ENCODE measurements around the gene PCDH12. TPM values are rescaled to one million over a fixed set of nuclear protein-coding genes. Genes with fewer than 3 reads are reported as not detected.

PCDH12 gene
- total and polyA plus RNA-seq, 2 of the 8 experiments (the other 6 are each of a cell fraction or from before 2014, with no cell fraction given): 0.06 to 0.17 TPM

GRCh38 chr5:141914797-141915196, 43.2 kb downstream of the PCDH12 start:
- peak overlapping the region in 1 of 4 experiments; percentile 64; a peak in 2 of 8 replicates for H3K4me3 ChIP-seq (ENCODE audit: extremely low read depth in 1 of 4, insufficient read depth in 2 of 4, low read depth in 3 of 4, low read length in 4 of 4)

More at GRCh38 chr5:141914797-141915196, 43.2 kb downstream of the PCDH12 start:
- peaks cover 4 to 10% (median 6%) of the 10 kb centered on the region in 4 experiments; a peak in 6 of 7 replicates for H3K4me1 ChIP-seq (replicated peaks in 1 of 4; ENCODE audit: control insufficient read depth in 3 of 4, insufficient read depth in 4 of 4, low read length in 3 of 4)
- no peaks in the 10 kb centered on the region for H3K36me3 ChIP-seq (ENCODE audit: control insufficient read depth in 2 of 4, insufficient read depth in 4 of 4, low read length in 3 of 4)
- H2BK20ac ChIP-seq (ENCODE audit: low read length): no peak overlapping the region
- TF ChIP-seq YY1 (IDR thresholded peaks at IDR 0.05; ENCODE audit: low read depth, low read length) (no peak), KDM1A (IDR thresholded peaks at IDR 0.05; ENCODE audit: borderline replicate concordance, low read length) (0 out of 2 replicates have a peak, but pooled peaks have one; percentile 35)
- H3K18ac ChIP-seq (ENCODE audit: extremely low read depth, low read length): no peak overlapping the region
- H4K20me1 ChIP-seq (replicated peaks in 1 of 2; ENCODE audit: control insufficient read depth in 1 of 2, insufficient read depth in 2 of 2, low read length in 2 of 2): no peaks in the 10 kb centered on the region
- no peak overlapping the region for H3K23ac ChIP-seq (ENCODE audit: insufficient read length)
- H3K4ac ChIP-seq (replicated peaks; ENCODE audit: insufficient read length, low read depth, low read length): no peak overlapping the region
- no peak overlapping the region for H3K9ac ChIP-seq (replicated peaks in 1 of 4; ENCODE audit: extremely low read depth in 1 of 4, low read depth in 3 of 4, low read length in 3 of 4)
- peaks cover 3 to 17% (median 7%) of the 10 kb centered on the region in 4 experiments for H3K27me3 ChIP-seq (replicated peaks in 1 of 4; ENCODE audit: control insufficient read depth in 3 of 4, extremely low read depth in 1 of 4, insufficient read depth in 3 of 4, low read length in 3 of 4)
- H3K9me3 ChIP-seq (ENCODE audit: insufficient read depth in 2 of 2, low read depth in 1 of 2, low read length in 1 of 2): no peaks in the 10 kb centered on the region
- no peak overlapping the region for H2BK5ac ChIP-seq (ENCODE audit: low read depth, low read length)
- H4K91ac ChIP-seq (replicated peaks; ENCODE audit: insufficient read length, low read length): no peak overlapping the region
- WGBS, 2 experiments (ENCODE audit: extremely low coverage in 1 of 2, insufficient coverage in 1 of 2, insufficient read length in 1 of 2, insufficient replicate concordance in 2 of 2, low coverage in 1 of 2, low lambda C conversion rate in 2 of 2, missing lambda C conversion rate in 1 of 2): 96% methylated on average over 3 of the region's 3 CpGs; no CpG with 5 or more reads in 1 of the 2 experiments
- peak overlapping the region in 1 of 2 experiments; percentile 70; a peak in 1 of 4 replicates for H3K4me2 ChIP-seq (ENCODE audit: insufficient read depth in 1 of 2, low read depth in 2 of 2, low read length in 2 of 2)
- ChIA-PET CTCF (ENCODE audit: partially characterized antibody) (interaction anchor here (0.9 to 5.4 kb wide), 17 partner anchors 8 to 223 kb away, joined by 3 to 58 read pairs (median 6); partner anchors contain the start of genes DELE1, PCDH1 and RNF14), POLR2A (ENCODE audit: partially characterized antibody) (interaction anchor here (0.8 to 5.0 kb wide), 8 partner anchors 9 to 239 kb away, joined by 3 to 36 read pairs (median 4); partner anchors contain the start of gene DELE1)
- DNase-seq (ENCODE audit: low read depth in 1 of 2, low spot score in 2 of 2): no peak
- H4K5ac ChIP-seq (ENCODE audit: insufficient read length, low read depth, low read length): no peak overlapping the region
- H3K23me2 ChIP-seq (ENCODE audit: low read depth, low read length): peaks cover 3% of the 10 kb centered on the region; the same call in 1 of the 2 replicates
- peak overlapping the region; percentile 50; the same call in 1 of the 2 replicates for H2BK15ac ChIP-seq (ENCODE audit: low read length)
- no peak overlapping the region for H3K14ac ChIP-seq (ENCODE audit: insufficient read length)
- H2AFZ ChIP-seq (ENCODE audit: low read length): no peak overlapping the region
- no peak overlapping the region for H2AK5ac ChIP-seq (ENCODE audit: low read depth, low read length)
- H2BK12ac ChIP-seq (ENCODE audit: low read depth, low read length): no peak overlapping the region; the same call in 1 of the 2 replicates
- no peaks in the 10 kb centered on the region for H3K79me2 ChIP-seq (ENCODE audit: control insufficient read depth in 1 of 2, insufficient read depth in 2 of 2, low read length in 2 of 2)
- FAIRE-seq: no peak
- no peak overlapping the region for H4K8ac ChIP-seq (ENCODE audit: extremely low read depth, insufficient read depth, low read length)
- H3K56ac ChIP-seq (replicated peaks; ENCODE audit: insufficient read length, low read depth, low read length): no peak overlapping the region
- no peaks in the 10 kb centered on the region for H3K79me1 ChIP-seq (ENCODE audit: low read depth, low read length)
- H2BK120ac ChIP-seq (replicated peaks; ENCODE audit: low read depth, low read length): no peak overlapping the region
- H3K27ac ChIP-seq (ENCODE audit: low read depth, low read length): no peak overlapping the region
